ENCODE measurements around the gene STAT5B.

DNA sequence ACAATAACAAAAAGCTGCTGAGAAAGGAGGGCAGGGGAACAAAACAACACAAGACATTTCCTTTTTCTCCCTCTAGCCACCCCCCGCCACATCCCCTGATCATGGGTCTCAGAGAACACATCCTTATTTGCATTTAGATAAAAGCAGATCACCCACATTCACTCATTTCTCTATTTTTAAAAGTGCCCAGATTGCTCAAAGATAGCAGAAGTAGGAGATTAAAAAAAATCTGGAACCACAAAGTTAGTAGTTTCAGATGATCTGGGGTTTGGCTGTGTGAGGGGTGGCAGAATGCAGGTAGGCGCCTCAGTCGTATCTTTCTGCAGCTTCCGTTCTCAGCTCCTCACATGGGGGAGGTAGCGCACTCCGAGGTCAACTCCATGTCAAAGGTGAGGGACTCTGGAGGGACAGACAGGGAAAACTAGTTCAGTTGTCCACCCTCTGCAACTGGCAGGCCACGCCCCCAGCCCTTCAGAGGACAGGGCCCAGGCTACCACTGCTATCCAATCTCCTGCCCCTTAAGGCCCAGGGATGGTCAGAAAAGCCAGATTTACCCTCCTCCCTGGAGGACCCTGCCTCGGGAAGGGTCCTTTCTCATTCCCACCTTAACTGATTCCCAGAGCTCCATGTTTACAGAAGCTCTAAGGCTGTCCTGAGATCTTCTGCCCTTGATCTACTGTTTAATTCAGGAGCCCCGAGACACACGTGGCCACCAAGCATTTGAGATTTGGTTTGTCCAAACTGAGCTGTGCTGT is 39.4 kb upstream of the STAT5B start:
- TF ChIP-seq EZH2phosphoT487 (IDR thresholded peaks at IDR 0.05; ENCODE audit: insufficient read depth, low read depth), result no peak
- TF ChIP-seq EZH2 (IDR thresholded peaks at IDR 0.05; ENCODE audit: insufficient read depth, poor library complexity, severe bottlenecking), result no peak
